GM19035 (cell line): ENCODE results near the gene PLEKHA6.

Source experiments
- ATAC-seq: cut with Tn5 transposase; IDR thresholded peaks from one replicate; pipeline ENCODE4 v1.9.1; 2021; ENCODE audit not compliant: unreplicated experiment

Gene PLEKHA6, protein sequence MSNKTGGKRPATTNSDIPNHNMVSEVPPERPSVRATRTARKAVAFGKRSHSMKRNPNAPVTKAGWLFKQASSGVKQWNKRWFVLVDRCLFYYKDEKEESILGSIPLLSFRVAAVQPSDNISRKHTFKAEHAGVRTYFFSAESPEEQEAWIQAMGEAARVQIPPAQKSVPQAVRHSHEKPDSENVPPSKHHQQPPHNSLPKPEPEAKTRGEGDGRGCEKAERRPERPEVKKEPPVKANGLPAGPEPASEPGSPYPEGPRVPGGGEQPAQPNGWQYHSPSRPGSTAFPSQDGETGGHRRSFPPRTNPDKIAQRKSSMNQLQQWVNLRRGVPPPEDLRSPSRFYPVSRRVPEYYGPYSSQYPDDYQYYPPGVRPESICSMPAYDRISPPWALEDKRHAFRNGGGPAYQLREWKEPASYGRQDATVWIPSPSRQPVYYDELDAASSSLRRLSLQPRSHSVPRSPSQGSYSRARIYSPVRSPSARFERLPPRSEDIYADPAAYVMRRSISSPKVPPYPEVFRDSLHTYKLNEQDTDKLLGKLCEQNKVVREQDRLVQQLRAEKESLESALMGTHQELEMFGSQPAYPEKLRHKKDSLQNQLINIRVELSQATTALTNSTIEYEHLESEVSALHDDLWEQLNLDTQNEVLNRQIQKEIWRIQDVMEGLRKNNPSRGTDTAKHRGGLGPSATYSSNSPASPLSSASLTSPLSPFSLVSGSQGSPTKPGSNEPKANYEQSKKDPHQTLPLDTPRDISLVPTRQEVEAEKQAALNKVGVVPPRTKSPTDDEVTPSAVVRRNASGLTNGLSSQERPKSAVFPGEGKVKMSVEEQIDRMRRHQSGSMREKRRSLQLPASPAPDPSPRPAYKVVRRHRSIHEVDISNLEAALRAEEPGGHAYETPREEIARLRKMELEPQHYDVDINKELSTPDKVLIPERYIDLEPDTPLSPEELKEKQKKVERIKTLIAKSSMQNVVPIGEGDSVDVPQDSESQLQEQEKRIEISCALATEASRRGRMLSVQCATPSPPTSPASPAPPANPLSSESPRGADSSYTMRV

DNA sequence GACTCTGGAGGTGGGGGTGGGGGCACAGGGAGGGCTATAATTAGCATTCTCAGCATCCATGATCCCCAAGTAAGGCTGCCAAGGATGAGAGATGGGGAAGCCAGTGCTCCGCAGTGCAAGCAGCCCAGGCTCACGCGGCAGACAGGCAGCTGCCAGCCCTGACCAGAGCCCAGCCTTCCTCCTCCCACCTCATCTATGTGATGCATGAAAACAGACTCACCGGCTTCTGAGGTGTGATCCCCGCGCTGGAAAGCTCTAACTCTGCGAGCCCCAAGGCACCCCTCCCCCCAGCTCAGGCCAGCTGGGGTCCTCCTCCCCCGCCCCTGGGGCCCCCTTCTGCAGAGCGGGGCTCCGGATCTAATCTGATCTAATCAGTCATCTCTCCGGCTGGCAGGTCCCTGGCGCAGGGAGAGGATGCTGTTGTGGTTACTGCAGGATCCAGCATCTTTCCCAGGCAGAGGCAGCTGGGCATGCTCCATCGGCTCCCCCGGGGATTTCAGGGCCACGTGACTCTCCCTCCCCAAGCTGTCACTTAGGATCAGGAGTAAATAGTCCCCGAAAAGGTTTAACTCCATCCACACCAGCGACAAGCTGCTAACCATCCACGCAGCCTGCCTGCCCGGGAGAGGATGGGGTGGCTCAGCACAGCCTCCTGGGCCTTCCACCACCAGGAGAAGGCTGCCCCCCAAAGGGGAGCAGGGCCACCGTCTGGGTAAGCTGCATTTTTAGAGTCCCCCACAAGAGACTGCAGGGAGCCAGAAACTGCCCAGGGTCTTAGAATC is at the start of gene PLEKHA6:
PLEKHA6 (minus strand) TSS at position 456 of the 782 bp plus-strand sequence. CDS start 86,202 bp downstream, outside the sequence.
- no peak for ATAC-seq

DNA sequence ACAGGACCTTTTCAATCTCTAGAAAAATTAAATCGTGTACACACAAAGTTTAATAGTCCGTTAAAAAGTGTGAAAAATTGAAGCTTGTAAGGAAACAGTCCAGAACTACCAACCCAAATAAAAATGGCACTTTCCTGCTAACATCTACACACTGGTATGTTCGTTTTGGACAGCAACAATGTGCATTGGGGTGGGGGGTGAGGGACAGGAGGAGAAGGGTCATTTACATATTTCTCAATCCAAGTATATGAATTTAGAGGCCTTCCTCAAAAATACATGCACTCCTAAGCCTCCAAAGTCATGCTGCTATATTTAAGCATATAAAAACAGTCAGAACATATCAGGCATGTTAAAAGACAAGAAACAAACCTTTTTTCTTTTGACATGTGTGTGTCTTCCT is 49.4 kb upstream of the PLEKHA6 start:
- ATAC-seq, result no peak

DNA sequence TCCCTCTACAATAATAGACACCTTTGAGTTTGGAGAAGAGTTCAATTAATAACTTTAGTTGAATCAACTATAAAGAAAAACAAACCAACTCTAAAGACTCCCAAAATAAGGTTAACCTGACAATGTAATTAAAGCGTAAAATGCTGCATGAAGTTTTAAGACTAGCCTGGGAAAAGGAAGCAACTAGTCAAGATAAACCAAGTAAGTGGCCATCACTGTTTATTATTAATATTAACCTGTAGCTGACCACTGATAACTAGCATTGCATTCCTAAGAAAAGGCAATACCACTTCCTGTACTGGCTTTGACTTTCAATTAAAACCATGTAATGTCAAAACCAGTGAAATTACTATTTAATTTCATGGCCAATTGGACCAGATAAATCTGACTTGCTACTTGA is 48.9 kb upstream of the PLEKHA6 start:
- ATAC-seq, result no peak

DNA sequence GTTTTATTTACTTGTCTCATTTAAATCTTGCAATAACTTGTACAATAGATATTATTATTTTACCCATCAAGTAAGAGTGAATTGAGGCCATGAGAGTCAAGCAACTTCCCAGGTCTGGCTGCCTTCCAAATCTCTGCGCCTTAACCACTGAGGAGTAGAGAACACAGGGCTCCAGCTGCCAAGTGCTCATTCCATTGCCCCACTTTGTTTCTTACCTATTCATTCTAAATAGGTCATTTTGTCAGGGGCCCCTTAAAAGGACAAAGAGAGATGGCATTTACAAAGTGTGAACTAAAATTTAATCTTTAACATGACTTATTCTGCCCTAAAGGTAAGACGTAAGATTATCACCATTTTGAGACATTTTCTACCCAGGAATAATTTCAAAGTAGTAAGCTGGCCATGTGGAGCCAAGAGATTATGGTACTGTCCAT is 48.4 kb upstream of the PLEKHA6 start:
- no peak for ATAC-seq

DNA sequence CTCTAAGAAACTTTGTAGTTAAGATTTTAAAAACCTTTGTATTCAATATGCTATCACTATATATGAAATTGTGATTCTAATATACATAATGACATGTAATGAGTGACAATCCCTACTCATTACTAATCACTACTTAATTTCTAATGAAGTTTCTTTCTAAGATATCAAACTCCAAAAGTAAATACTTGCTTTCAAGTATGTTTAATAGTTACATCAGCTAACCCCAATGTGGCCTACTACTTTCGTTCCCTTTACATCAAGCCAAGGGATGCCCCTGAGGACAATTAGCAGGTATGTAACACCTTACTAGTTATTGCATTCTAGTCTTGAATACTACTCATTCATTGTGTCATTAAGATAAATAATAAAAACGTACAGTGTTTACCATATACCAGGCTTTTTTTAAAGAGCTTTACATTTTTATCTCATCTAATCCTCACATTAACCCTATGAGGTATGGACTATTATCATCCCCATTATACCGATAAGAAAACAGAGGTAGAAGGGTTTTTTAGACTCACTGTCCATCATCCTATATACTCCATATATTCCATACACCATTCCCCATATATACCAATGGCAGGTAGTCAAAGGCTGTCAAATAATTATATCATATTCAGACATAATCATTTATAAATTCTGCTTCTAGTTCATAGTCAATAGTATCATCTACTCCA is 47.7 kb upstream of the PLEKHA6 start:
- no peak for ATAC-seq

DNA sequence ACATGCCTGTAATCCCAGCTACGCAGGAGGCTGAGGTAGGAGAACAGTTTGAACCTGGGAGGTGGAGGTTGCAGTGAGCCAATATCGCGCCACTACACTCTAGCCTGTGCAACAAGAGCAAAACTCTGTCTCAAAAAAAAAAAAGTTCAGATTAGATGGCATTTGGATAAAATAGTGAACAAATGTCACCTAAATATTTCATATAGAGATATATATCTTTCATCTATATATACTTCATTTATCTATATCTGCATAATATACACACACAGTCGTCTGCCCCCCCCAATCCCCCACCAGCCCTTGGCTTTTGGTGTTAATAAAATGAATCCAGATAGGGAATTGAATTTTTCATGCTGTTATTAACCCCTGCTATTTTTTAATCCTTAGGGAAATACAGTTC is 46.9 kb upstream of the PLEKHA6 start:
- no peak for ATAC-seq

DNA sequence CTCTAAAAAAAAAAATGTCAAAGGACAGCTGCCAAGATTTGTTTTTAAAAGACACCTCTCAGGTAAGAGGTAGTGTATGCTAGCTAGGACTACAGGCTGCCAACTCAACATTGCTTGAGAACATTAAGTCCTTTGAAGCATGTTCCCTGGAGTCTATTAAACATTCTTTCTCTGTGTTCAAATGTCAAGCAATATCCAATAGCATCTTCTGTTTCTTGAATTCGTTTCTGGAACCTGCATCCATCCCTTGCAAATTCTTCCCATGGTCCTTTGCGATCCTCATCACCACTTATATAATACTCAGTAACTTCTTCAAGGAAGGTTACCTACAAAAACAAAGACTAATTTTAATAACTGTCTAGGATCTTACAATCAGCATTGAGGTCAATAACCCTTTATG is 46.3 kb upstream of the PLEKHA6 start:
- no peak for ATAC-seq

DNA sequence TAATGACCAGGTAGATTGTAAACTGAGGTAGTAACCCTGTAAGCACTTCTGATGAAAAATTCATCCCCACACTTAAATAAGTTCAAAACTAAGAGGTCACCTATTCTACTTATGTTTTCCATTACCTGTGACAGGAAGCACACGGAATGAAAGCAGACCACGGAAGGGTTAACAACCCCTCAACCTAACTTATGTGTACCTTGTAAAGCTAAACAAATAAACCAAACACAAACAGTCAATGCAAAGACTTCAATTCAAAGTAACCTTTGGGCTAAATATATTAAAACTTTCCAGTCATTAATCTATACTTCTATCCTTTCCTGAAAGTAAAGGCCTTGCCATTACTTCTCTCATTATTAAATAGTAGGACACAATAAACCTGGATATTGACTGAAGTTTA is 44.9 kb upstream of the PLEKHA6 start:
- ATAC-seq, result no peak

DNA sequence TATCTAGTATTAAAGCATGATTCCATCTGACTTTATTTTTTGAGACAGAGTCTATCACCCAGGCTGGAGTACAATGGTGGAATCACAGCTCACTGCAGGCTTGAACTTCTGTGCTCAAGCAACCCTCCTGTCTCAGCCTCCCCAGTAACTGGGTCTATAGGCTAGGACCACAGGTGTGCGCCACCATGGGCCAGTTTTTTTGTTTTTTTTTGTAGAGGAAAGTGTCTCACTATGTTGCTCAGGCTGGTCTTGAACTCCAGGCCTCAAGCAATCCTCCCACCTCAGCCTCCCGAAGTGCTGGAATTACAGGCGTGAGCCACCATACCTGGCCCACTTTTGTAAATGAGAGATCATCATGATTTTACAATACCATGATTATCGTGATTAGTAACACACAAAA is 42.7 kb upstream of the PLEKHA6 start:
- no peak for ATAC-seq

DNA sequence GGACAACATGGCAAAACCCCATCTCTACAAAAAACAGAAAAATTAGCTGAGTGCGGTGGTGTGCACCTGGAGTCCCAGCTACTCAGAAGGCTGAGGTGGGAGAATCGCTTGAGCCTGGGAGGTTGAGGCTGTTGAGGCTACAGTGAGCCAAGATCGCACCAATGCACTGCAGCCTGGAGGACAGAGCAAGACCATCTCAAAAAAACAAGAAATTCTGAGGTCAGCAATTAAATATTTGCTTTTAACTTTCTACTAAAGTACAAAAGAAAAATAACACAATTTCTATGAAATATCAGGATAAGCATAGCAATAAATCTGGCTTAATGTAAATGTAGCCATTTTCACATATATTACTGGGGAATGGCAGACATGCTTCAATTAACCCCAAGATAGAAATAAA is 42.0 kb upstream of the PLEKHA6 start:
- ATAC-seq, result no peak

DNA sequence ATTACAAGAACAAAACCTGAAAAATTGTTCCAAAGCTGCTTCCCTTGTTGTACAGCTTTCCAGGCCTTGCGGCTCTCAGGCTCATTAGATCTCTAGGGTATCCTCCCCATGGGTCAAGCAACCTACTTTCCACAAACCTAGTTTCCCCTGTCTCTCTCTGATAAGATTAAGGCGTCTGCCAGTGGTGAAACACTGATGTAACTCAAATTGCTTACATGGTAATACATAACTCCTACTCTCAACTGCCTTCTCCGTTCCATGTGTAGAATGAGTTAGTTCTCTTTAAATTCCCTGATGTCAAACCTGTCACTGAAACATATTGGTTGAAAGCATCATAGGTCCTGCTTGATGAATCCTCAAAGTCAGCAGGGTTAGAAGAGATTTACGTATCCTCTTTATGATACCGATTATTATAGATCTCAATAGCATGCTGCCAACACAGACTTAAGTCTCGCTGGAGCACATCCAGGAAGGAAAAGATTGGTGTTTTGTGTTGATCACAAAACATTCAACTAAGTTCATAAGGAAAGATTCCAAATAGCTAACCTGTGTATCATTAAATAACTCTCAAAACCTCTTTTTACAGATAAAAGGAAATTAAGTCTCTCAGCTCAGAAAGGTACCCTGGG is 41.3 kb upstream of the PLEKHA6 start:
- ATAC-seq, result no peak

DNA sequence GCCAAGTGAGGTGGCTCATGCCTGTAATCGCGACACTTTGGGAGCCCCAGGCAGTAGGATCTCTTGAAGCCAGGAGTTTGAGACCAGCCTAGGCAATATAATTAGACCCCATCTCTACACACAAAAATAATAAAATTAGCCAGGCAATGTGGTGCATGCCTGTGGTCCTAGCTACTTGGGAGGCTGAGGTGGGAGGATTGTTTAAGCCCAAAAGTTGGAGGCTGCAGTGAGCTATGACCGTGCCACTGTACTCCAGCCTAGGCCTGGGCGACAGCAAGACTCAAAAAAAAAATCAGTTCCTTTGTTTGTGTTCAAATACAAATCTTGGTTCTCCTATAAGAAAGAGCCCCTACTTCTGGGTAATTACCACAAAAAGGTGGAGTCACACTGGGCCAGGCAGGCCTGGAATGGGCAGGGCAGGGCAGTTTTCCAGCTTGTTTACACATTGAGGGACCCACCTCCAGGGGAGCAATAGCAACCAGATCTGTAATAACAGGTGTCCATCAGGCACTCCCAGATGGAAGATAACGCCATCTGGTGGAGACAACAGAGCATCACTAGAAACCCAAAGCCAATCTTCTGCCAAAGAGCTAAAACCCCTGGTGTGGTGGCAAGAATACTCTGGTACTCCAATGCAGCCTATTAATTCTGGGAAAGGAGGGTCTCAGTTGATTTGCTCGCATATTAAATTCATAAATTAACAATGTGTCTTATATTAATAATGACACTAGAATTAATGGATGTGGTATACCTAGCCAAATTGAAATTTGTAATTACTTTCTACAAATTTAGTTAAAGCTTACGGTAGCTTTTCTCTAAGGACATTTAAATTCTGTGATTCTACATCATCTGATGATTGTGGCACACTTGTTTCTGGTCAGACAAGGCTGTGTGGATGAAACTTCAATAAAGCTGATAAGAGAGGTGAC is 38.7 kb upstream of the PLEKHA6 start:
- ATAC-seq, result no peak

DNA sequence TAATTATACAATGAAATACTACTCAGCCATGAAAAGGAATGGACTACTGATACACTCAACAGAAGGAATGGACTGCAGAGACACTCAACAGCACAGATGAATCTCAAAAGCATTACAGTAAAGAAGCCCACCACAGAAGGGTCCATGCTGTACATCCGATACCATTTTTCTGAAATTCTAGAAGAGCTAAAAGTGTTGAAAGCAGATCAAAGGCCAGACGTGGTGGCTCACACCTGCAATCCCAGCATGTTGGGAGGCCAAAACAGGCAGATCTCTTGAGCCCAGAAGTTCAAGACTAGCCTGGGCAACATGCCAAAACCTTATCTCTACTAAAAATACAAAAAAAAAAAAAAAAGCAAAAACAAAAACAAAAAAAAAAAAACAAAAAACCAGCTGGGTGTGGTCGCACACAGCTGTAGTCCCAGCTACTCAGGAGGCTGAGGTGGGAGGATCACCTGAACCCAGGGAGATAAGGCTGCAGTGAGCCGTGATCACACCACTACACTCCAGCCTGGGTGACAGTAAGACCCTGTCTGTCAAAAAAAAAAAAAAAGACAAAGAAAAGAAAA is 36.4 kb upstream of the PLEKHA6 start:
- no peak for ATAC-seq

DNA sequence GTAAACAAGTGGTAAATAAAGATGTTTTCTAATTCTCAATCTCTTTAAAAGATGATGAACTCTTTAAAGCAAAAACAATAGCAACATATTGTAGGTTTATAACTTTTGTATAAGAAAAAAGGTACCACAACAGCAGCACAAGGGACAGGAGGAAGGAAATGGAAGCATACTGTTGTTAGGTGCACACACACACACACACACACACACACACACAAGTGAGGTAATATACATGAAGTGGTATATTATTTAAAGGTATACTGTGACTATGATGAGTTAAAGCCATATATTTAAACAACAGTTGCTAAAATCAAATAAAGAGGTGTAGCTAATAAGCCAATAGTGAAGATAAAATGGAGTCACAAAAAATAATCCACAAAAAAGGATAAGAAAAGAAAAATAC is 31.9 kb upstream of the PLEKHA6 start:
- ATAC-seq, result no peak

DNA sequence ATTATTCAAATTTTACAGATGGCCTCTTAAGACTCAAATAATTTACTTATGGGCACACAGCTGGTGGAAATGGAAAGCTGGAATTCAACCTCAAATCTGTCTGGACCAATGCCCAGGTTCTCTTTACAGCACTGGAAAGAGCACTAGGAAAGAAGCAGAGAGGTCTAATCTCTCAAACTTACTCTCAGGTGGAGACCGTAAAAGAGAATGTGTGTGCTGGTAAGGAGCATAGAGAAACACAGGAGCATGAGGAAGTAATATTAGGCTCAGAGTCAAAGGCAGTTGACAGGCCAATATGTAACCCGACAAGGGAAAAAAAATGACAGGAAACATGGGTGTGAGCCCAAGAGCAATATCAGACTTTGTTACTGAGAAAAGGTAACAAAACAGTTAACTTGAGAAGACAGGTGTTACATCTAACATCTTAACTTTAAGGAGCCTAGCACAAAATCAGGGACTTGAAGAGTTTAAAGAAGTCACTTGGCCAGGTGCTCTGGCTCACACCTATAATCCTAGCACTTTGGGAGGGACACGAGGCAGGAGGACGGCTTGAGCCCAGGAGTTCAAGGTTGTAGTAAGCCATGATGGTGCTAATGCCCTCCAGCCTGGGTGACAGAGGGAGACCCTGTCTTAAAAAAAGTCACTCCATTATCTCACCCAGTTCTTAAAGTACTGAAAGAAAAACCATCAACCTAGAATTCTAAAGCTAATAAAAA is 31.2 kb upstream of the PLEKHA6 start:
- ATAC-seq, result no peak

DNA sequence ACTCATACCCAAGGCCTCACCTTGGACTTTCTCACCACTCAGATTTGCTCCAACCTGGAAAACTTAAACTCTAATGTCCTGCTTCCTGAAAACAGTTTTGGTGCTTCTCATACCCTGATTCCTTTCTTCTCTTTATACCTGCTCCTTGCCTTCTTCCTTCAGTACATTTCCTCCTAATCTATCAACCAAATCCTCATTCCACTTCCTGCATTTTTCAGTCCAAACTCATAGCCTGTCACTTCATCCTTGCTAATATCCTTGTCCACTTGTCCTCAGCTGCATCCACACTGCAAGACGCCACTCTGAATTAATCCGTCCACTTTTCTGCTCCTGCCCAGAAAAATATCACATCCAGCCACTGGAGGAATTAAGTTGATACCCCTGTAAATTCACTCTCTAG is 26.0 kb upstream of the PLEKHA6 start:
- no peak for ATAC-seq

DNA sequence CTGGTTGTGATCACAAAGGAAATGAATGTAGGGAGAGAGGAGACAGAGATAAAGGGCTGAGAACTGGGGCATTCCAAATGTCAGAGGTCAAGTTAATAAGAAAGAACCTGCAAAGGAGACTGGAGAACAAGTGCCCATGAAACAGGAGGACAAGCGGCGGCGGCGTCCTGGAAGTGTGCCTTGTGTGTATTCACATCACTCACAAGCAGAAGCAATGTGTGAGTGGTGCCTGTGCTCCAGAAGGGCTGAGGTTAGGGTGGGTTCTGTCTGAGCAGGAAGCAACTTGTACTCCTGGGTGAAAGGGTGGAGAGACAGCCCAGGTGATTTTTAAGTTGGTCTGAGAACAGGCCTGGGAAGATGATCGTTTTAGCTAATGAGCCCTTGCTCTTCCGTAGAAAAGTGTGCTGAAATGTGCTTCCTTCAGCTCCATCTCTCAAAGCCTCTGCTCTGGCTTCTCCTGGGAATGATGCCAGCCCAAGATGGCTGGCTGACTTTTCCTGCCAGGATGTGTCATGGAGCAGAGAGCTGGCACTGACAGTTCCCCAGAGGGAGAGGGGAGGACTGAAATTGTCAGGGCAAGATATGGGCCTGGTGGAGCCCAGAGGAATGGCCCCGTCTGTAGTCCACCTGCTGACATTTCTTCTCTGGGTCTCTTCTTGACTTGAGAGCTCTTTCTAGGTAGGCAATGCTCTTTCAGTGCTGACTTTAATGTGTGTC is 25.1 kb upstream of the PLEKHA6 start:
- ATAC-seq, result no peak
